NCI-H1417 (cell line): Measurements from ENCODE around the gene ELL.

Experiments used
- DNase-seq, 3 experiments: peaks; one replicate each; lab custom pipeline; 2025; lab: John Stamatoyannopoulos, UW

ELL gene

DNA sequence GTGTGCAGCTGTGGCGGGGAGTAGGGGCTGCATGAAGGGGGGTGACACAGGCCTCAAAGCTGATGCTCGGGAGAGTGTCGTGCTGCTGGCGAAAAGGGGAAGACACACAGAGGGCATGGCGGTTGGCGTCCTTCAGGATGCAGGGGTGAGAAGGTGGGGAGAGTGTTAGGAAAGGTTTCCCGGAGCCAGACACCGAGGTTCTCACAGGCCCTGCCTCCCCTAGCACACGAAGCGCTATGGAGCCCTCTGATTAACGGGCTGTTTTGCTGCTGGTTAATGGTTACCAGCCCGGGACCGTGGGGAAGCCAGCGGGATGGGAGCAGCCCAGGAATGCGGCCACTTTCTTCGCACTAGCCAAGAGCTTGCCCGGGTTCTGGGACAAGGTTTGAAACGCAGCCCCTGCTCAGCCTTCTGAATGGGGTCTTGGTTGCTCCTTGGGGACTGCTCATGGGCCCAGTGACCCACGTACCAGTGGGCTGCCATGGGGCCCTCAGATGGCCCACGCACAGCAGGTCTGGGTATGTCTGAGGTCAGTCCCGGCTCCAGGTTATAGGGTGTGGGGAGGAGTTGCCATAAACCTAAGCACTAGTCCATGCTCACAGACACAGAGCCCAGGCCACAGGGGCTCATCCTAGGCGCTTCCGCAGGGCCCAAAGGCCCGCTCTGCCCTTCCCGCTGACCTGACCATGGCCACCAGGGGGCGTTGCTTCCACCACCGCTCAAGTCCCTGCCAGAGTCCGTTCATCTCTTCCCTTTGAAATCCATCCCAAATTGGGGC is 52.6 kb downstream of the ELL start:
- DNase-seq, result peak in 1 of 3 experiments; percentile 21

DNA sequence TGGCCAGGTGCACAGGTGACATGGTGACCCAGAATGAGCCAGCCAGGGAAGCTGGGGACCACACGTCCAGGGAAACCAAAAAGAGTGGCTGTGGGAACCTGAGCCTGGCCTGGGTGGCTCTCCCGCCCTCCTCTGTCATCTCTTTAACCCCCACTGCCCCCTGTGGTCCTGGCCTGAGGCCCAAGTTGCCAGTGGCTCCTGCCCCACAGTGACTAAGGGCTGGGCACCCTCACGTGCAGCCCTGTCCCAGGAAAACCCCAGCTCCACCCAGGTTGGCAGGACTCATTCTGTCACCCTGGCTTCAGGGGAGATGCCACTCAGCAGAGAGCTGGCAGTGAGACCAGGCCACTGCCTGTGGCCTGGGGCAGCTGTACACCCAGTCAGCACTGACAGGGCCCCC is 53.4 kb downstream of the ELL start:
- no peak for DNase-seq

DNA sequence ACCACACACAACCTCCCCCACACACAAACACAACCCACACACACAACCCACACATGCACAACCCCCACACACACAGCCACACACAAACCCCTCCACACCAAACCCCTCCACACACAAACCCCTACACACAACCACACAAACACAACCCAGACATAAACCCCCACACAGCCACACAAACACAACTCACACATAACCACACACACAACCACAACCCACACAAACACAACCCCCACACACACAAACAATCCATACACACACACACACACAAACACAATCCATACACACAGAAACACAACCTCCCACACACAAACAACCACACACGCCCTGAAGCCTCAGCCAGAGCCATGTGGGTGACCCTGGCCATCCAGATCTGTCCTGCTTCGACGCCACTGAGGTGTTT is 53.9 kb downstream of the ELL start:
- no peak for DNase-seq

DNA sequence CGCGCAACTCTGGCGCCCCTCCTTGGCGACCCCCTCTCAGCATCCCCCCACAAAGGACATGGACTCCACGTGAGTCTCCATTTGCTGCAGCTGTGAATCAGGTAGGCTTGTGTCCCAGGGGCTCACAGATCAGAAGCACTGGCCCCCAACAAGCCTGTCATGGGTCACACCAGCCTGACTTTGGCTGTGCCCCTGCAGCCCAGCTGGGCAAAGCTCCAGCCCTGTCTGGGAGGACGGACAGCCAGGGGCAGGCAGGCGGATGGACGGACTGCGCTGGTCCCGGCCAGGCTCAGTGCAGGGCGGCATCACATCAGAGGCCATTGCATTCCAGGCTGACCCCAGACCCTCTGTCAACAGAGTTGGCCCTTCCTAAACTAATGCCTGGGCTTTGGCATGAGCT is 55.5 kb downstream of the ELL start:
- DNase-seq, result no peak

DNA sequence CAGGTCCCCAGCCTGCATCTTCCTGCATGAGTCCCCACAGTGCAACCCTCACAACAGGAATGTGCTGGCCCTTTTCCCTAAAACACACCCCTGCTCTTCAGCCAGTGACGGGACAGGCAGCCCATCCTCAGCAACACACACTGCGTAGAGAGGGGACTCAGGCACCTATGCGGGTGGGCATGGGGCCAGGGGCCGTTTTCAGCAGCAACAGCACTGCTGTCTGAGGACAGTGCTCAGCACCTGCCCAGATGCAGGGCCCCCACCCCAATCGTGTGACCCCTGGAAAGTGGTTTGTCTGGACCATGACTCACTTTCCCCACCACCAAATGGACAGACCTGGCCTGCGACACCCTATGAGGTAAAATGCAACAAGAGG is 55.9 kb downstream of the ELL start:
- no peak for DNase-seq

DNA sequence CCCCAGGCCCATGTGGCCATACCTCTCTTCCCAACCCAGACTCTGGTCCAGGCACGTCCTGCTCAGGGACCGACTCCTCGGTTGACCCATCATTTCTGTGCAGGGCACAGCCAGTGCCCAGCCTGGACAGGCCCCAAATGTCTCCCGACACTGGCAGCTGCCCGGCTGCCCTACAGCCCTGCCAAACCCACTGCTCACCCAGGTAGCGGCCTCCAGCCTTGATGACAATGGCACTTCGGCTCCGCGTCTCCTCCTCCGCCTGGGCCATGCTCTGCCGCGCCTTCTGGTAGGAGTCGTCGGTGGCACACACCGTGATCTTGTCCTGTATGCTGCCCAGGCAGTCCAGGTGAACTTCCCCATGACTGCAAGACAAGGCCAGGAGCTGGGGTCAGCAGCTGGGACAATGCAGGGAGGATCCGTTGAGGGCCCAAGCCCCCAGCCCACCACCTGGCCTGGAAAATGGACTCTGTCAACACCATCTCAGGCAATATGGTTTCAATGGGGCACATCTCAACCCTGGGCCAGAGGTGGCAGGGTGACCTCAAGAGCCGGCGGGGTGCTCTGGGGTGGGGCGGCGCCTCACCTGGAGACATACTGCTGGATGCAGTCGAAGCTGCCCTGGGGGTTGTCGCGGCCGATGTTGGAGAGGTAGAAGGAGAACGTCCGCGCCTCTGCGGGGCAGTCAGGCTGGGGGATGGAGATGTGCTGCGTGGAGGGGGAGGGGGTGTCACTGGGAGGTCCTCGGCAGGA is 56.5 kb downstream of the ELL start:
- no peak for DNase-seq

DNA sequence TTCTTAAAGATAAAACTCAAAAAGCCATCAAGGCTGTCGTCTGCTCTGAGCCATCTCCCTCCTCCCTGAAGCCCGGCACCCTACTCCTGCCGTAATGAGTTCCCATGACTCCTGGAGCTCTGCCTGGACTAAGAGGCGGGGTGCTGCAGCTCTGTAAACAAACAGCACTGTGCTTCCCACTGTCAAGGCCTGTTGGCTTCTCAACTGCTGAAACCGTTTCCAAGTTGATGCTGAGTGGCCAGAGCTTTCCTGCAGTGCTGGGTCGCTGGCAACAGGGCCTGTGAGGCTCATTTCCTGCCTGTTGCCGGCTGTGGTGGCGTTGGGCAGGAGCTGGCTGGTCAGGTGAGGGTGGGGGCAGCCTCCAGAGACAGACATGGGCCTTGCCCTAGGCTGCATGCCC is 57.2 kb downstream of the ELL start:
- peak; percentile 28 to 94 (median 73) for DNase-seq

DNA sequence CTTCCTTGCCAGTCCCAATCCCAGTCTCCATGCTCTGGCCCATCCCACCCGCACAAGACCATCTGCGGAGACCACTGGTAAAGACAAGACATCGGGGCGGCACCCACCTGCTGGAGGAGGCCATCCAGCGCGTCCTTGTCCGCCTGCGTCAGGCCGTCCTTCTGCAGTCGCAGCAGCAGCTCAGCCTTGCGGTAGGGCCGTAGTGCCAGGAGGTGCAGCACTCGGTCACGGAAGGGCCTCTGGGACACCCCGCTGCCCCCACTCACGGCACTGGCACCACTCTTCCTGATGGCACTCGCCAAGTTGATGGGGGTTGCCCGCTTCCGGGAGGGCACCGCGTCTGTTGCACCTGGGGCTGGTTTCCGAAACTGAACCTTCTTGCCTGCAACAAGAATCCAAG is 60.4 kb downstream of the ELL start:
- DNase-seq, result no peak

DNA sequence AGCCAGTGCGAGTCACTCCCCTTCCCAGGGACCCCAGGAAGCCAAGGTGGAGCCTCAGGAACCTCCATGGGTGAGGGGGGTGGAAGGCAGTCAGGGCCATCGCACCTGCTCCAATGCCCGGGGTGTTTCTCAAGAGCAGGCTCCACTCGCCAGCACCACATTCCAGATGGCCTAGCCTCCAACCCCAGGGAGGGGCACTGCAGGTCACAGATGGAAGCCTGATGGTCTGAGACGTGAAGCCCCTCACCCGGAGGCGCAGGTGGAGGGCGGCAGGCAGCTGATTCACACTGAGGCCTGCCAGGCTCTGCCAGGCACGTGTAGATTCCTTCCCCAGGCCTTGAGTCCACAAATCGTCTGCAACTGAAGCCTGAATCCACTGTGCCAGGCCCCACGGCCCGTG is 61.0 kb downstream of the ELL start:
- DNase-seq, result no peak

DNA sequence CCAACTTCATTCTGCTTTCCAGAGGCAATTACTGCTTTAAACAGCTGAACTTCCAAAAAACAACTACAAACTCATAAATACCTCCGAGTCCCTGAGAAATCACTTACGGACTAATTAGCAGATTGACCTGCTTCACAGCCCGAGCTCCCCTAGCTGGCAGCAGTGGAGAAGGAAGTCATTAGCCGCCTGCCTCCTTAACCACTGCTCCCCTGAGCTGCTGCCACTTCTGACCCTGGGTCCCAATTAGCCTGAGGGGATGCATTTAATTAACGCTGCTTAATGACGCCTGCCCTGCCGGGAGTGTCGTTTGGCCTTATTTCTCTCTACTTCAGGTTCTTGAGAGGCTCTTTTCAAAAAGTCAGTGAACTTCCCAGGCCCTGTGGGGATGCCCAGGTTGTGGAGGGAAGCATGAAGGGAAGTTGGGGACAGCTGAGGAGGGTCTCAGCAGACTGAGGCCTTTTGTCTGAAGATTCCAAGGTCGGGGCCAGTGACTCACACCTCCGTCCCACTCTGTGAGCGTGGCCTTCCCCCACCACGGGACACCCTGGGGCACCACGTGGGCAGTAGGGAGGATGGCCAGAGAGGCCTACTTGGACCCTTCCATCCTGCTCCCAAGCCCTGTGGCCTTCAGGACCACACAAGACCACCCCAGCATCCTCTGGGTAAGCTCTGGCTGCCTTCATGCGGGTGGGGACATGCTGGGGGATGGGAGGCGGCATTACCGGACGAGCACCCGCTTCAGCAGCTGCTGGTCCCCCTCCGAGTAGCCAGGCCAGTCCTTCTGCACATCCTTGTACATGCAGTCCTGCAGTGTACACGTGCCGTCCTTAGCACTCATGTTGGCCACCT is 64.2 kb downstream of the ELL start:
- peak in 2 of 3 experiments; percentile 20 to 61 for DNase-seq

DNA sequence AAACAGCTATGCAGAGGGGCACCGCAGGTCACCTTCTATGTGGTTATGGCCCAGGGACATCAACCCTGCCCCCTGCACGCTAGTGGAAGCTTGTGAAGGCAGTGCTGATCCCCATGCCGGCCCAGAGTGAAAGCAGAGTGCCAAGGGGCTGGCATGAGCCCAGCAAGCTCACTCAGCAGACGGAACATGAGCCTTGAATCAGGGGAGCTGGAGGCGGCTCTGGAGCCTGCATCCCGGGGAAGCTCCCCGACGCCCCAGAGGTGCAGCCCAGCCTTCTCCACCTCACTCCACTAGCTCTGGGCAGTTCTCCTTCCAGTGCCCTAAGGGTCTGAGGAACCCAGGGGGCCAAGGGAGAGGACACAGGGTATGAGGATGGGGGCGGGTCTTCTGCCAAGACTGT is 64.9 kb downstream of the ELL start:
- DNase-seq, result no peak

DNA sequence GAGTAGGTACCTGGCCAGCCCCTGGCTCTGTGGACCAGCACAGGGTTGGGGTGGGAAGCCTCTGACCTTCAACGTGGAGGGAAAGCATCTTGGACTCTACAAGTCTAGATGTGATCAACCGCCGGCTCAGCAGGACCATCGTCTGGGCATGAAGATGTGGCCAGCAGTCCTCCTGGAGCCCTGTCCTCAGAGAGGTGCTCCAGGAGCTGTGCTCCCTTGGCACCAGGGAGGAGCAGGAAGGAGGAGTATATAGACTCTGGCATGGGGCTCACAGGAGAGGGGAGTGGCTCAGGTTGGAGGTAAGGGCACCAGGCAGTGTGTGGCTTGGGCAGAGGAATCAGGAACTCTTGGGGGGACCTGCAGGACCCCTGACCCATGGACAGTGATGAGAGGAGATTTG is 65.6 kb downstream of the ELL start:
- DNase-seq, result no peak

DNA sequence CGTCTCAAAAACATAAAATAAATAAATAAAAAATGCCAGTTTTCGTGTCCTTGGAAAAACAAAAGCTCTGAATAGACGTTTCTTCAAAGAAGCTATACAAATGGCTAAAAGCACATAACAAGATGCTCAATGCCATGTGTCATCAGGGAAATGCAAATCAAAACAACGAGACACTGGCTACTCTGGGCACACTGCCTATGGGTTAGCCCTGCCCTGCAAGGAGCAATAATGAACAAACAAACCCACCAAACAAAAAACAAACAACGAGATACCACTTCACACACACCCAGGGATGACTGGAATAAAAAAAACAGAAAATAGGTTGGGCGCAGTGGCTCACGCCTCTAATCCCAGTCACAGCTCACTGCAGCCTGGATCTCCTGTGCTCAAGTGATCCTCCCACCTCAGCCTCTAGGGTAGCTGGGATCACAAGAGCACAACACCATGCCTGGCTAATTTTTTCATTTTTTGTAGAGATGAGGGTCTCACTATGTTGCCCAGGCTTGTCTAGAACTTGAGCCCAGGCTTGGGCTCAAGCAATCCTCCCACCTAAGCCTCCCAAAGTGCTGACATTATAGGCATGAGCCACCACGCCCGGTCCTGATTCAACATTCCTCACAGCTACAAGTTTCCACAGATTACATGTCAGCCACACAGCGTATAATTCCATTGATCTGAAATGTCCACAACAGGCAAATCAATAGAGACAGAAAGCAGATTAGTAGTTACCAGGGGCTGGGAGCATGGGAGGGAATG is 68.4 kb downstream of the ELL start:
- DNase-seq, result no peak

DNA sequence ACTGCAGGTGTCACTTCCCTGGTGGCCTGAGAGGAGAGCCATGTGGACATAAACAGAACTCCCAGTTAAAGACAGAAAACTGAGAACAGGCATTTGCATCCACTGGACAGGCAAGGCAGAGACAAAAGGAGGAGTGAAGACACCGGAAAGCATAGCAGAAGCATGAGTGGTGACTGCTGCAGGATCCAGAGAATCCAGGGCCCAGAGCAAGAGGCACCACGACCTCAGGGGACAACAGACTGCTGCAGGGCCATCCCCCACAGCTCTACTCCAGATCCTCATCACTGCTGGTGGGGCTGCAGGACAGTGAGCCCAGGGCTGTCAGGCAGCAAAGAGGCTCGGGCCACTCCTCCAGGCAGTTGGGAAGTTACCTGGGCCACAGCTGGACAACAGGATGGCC is 69.5 kb downstream of the ELL start:
- DNase-seq, result no peak

DNA sequence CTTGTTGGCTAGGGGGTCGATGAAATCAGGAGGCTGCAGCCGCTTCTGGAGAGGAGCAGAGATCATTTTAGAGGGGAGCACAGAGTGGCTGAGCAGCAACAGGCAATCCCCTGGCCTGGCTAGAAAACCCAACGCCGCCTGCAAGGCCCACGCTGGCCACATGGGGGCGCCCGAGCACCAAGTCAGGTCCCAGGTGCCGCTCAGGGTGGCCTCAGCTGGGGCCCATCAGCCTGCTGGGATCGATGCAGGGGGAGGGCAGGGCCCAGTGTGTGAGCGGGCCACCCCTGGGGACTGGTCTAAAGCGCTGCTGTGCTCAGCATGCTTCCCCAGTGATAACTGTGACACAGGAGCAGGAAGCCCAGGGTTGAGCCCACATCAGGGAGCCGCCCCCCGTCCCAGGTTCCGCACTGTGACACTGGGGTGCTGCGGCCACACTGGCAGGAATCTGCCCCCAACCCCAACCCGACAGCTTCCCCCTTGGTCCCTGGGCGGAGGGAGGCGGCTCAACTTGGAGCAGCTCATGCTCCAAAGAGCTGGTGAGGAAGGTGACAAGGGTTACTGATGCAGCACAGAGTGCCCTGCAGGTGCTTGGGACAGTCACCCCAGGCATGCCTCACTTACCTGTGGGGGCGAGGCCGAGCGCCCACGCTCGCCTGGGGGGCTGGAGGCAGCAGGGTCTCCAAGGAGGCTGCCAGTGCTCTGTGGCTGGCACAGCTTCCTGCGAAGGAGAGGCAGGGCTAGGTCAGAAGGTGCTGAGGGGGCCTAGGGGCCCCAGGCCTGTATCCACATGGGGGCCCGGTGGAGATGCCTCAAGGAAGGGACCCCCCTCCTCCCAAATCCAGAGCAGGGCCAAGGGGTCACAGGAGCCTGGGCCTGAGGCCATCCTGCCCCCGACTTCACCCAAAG is 70.7 kb downstream of the ELL start:
- peak; percentile 40 to 78 (median 56) for DNase-seq

DNA sequence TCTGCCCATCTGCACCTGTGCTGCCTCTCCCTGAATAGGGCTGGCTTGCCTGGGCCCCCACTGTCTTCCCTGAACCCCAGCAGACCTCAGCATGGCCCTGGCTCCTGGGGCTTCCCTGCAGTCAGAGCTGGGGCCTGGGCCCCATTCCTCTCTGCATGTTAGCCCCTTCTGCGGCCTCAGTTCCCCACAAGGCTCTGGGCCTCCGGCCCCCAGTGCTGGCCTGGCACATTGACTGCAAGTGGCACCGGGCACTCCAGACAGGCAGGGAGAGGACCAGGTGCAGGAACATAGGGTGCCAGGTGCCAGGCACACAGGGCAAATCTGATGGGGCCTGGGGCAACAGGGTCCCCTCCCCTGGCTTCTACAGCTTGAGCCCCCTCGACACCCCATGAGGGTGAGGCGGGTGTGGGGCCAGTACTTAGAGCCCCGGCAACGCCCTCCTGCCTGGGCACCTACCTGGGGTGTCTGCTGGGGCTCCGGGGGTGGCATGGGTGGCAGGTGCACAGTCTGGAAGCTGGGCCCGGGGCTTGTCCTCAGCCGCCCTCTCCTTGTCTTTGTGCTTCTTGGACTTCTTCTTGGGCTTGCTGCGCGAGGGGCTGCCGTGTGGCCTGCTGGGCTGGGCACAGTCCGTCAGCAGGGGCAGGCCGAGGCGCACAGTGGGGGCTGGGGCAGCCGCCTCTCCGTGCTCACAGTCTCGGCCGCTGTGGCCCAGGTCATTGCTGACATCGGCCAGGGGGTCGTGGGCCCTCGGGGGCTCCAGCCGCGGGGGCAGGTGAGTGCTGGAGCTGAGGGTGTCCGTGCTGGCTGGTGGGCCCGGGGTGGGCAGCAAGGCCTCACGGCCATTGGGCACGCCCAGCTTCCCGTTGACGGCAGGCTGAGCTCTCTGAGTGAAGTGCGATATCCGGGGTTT is 71.6 kb downstream of the ELL start:
- no peak for DNase-seq

DNA sequence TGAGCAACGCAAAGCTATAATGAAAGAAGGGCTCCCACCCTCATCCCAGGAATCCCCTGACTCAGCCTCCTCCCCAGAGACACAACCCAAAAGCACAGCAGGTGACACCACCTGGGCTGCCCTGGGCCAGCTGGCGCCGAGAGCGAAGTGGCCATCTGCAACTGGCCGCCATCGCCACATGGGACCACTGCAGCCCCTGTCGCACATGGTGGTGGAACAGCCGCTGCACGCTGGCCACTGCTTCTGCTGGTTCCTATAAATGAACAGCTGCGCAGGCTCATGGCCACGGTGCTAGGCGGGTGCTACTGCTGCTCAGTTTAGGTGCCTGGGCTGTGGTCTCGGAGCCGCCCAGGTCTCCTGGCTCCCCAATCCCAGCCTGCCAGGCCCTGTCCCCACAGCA is 72.3 kb downstream of the ELL start:
- DNase-seq, result no peak

DNA sequence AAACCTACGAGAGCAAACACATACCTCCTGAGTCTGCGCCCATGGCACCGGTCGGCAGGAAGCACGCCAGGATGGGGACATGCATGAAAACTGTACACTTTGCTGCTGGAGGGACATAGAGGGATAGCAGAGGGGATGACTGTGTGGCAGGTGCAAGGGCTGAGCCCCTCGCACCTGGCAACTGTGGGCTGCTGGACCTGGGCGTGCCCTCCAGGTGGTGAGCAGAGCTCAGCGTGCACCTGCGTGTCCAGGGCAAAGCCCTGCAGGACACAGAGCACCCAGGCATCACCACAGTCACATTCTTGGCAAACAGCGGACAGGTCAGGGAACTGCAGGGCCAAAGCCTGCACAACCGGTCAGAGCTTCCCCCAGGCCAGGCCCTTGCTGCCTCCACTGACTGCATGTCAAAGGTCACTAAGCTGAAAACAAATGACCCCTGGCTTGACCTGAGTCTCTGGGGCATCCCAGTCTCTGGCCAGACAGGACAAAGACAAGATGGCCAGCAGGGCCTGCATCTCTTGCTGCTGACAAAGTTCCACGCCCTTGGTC is 75.0 kb downstream of the ELL start:
- peak in 2 of 3 experiments; percentile 36 to 61 for DNase-seq

DNA sequence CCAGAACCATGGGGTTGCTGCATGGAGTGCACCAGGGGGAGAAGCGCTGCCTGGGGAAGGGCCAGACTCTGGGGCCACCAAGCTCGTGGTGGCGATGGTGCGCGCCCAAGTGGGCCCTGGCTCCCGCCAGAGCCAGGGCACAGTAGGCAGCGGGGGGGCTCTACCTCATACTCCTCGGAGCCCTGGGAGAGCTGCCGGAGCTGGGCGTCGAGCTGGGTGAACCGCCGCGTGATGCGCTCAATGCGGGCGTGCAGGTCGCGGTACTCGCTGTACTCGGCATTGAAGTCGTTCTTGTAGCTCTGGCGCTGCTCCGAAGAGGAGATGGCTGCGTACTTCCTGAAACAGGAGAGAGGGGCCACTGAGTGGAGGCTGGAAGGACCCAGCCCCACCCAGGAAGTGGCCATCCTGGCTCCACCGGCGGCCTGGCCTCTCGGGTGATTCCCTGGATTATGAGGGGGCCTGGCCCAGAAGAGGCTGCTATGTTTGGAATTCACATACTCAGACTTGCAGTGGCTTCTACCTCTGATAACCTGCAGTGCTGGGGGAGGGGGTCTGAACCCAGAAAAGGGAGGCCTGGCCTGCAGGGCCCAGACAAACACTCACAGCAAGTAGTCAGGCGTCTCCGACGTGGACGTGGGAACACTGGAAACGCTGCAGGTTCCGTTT is 75.6 kb downstream of the ELL start:
- no peak for DNase-seq
